Measurements from ENCODE around the gene PTK6.
A peak's percentile ranks its signal among the peaks of the same experiment; 100 is the strongest.

Gene PTK6

DNA sequence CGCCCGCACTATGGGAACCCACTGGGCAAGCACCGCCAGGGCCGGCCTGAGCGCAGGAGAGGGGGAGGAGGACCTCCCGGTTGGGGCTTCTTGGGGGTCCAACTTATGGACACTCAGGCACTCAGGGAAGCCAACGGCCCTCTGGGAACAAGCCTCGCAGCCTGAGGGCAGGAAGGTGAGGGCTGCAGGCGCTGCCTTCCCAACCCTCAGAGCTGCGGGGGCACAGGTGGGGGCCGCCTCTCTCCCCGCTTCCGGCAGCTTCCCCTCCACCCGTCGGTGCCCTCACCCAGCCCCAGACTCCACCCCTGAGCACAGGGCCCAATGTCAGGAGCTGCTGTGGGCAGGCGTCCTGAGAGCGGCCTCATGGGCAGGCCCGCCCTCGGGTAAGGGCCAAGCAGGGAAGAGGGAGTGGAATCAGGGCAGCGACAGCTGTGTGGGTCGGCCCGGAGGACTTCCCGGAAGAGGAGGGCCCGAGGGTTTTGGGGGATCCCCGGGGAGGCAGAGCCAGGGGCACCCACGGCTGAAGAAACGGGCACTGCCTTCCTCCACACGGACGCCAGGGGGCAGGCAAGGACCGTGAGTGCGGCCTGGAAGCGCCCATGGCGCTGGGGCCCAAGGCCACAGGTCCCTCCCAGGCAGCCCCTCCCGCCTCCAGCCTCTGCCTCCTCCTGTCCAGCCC, 488 bp upstream of the PTK6 start (continued):
- TF ChIP-seq ZNF433 (tag by site-specific recombination; IDR thresholded peaks at IDR 0.05; ENCODE audit: low read depth) (no peak), SP3 (tag by site-specific recombination; IDR thresholded peaks at IDR 0.05) (peak; percentile 91), ZNF843 (tag by site-specific recombination; IDR thresholded peaks at IDR 0.05) (peak; percentile 54; the same call in 1 of the 2 replicates), ZNF768 (tag by site-specific recombination; IDR thresholded peaks at IDR 0.05) (no peak), ZNF335 (tag by site-specific recombination; conservative IDR thresholded peaks at IDR 0.05) (peak; percentile 100), ZNF837 (tag by site-specific recombination; IDR thresholded peaks at IDR 0.05) (no peak), ZBTB21 (tag by site-specific recombination; IDR thresholded peaks at IDR 0.05) (no peak), ZNF610 (tag by site-specific recombination; IDR thresholded peaks at IDR 0.05; ENCODE audit: borderline replicate concordance) (no peak; the same call in 1 of the 2 replicates), ZNF626 (tag by site-specific recombination; IDR thresholded peaks at IDR 0.05) (no peak), GLI4 (tag by site-specific recombination; IDR thresholded peaks at IDR 0.05) (no peak), ZNF548 (tag by site-specific recombination; IDR thresholded peaks at IDR 0.05) (no peak), ZNF621 (tag by site-specific recombination; IDR thresholded peaks at IDR 0.05) (no peak), ZNF133 (tag by site-specific recombination; IDR thresholded peaks at IDR 0.05) (no peak)
- TF ChIP-seq, protein P1, sequence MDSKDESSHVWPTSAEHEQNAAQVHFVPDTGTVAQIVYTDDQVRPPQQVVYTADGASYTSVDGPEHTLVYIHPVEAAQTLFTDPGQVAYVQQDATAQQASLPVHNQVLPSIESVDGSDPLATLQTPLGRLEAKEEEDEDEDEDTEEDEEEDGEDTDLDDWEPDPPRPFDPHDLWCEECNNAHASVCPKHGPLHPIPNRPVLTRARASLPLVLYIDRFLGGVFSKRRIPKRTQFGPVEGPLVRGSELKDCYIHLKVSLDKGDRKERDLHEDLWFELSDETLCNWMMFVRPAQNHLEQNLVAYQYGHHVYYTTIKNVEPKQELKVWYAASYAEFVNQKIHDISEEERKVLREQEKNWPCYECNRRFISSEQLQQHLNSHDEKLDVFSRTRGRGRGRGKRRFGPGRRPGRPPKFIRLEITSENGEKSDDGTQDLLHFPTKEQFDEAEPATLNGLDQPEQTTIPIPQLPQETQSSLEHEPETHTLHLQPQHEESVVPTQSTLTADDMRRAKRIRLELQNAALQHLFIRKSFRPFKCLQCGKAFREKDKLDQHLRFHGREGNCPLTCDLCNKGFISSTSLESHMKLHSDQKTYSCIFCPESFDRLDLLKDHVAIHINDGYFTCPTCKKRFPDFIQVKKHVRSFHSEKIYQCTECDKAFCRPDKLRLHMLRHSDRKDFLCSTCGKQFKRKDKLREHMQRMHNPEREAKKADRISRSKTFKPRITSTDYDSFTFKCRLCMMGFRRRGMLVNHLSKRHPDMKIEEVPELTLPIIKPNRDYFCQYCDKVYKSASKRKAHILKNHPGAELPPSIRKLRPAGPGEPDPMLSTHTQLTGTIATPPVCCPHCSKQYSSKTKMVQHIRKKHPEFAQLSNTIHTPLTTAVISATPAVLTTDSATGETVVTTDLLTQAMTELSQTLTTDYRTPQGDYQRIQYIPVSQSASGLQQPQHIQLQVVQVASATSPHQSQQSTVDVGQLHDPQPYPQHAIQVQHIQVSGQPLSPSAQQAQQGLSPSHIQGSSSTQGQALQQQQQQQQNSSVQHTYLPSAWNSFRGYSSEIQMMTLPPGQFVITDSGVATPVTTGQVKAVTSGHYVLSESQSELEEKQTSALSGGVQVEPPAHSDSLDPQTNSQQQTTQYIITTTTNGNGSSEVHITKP (tag by site-specific recombination; IDR thresholded peaks at IDR 0.05): peak; percentile 75
- TF ChIP-seq, protein P2, sequence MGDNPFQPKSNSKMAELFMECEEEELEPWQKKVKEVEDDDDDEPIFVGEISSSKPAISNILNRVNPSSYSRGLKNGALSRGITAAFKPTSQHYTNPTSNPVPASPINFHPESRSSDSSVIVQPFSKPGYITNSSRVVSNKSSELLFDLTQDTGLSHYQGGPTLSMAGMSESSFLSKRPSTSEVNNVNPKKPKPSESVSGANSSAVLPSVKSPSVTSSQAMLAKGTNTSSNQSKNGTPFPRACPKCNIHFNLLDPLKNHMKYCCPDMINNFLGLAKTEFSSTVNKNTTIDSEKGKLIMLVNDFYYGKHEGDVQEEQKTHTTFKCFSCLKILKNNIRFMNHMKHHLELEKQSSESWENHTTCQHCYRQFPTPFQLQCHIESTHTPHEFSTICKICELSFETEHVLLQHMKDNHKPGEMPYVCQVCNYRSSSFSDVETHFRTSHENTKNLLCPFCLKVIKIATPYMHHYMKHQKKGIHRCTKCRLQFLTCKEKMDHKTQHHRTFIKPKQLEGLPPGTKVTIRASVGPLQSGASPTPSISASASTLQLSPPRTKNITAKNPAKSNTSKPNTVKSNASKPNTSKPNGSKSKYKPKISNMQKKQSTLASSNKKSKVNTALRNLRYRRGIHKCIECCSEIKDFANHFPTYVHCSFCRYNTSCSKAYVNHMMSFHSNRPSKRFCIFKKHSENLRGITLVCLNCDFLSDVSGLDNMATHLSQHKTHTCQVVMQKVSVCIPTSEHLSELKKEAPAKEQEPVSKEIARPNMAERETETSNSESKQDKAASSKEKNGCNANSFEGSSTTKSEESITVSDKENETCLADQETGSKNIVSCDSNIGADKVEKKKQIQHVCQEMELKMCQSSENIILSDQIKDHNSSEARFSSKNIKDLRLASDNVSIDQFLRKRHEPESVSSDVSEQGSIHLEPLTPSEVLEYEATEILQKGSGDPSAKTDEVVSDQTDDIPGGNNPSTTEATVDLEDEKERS (tag by site-specific recombination; IDR thresholded peaks at IDR 0.05): no peak
- TF ChIP-seq, protein P3, sequence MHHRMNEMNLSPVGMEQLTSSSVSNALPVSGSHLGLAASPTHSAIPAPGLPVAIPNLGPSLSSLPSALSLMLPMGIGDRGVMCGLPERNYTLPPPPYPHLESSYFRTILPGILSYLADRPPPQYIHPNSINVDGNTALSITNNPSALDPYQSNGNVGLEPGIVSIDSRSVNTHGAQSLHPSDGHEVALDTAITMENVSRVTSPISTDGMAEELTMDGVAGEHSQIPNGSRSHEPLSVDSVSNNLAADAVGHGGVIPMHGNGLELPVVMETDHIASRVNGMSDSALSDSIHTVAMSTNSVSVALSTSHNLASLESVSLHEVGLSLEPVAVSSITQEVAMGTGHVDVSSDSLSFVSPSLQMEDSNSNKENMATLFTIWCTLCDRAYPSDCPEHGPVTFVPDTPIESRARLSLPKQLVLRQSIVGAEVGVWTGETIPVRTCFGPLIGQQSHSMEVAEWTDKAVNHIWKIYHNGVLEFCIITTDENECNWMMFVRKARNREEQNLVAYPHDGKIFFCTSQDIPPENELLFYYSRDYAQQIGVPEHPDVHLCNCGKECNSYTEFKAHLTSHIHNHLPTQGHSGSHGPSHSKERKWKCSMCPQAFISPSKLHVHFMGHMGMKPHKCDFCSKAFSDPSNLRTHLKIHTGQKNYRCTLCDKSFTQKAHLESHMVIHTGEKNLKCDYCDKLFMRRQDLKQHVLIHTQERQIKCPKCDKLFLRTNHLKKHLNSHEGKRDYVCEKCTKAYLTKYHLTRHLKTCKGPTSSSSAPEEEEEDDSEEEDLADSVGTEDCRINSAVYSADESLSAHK (tag by site-specific recombination; IDR thresholded peaks at IDR 0.05): peak; percentile 88

DNA sequence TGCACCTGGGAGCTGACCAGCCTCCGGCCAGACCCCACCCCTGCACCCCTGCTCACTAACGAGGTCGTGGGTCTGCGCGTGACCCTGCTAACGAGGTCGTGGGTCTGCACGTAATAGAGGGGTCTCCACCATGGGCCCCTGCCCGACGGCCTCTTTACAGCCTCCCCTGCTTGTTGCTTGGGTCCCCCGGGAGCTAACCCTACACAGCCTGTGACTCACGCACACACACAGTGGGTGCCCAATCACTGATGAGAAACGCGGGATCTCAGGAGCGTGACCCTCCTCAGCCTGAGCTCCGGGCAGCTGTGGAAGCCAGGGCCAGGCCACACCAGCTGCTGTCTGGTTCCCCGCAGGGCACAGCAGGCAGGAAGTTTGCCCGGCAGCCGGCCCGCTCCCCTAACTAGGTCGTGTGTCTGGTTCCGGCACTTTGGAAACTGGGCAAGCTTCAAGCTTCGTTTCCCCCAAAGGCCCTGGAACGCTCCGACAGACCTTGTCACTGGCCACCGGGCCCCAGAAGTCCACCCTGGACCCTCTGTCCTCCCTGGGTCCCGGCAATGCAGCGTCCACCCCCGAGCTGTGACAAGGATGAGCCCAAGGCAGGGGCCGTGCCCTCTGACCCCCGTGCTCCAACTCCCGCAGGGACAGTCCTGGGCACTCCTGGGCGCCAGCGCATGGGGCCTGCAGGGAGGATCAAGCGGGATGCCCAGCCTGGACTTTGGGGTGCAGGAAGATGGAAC, 767 bp downstream of the PTK6 start:
- POLR2A ChIA-PET: interaction anchor here (1.0 kb wide), 2 partner anchors 15 to 16 kb away, joined by 3 read pairs; partner anchors contain the start of gene PPDPF
- TF ChIP-seq, protein P4, sequence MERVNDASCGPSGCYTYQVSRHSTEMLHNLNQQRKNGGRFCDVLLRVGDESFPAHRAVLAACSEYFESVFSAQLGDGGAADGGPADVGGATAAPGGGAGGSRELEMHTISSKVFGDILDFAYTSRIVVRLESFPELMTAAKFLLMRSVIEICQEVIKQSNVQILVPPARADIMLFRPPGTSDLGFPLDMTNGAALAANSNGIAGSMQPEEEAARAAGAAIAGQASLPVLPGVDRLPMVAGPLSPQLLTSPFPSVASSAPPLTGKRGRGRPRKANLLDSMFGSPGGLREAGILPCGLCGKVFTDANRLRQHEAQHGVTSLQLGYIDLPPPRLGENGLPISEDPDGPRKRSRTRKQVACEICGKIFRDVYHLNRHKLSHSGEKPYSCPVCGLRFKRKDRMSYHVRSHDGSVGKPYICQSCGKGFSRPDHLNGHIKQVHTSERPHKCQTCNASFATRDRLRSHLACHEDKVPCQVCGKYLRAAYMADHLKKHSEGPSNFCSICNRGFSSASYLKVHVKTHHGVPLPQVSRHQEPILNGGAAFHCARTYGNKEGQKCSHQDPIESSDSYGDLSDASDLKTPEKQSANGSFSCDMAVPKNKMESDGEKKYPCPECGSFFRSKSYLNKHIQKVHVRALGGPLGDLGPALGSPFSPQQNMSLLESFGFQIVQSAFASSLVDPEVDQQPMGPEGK (tag by site-specific recombination; IDR thresholded peaks at IDR 0.05): 0 out of 2 replicates have a peak, but pooled peaks have one; percentile 13
- TF ChIP-seq ZNF121 (tag by site-specific recombination; IDR thresholded peaks at IDR 0.05) (0 out of 2 replicates have a peak, but pooled peaks have one; percentile 26), ZXDB (tag by site-specific recombination; IDR thresholded peaks at IDR 0.05) (no peak), MYNN (tag by site-specific recombination; IDR thresholded peaks at IDR 0.05; ENCODE audit: borderline replicate concordance) (no peak), SCRT2 (tag by site-specific recombination; IDR thresholded peaks at IDR 0.05) (0 out of 2 replicates have a peak, but pooled peaks have one; percentile 10), ZIC2 (tag by site-specific recombination; IDR thresholded peaks at IDR 0.05) (peak; percentile 81)

More for the DNA sequence above, 767 bp downstream of the PTK6 start:
- CTCF ChIA-PET: interaction anchor here (0.6 to 2.5 kb wide), 9 partner anchors 13 to 700 kb away, joined by 3 to 9 read pairs (median 3); partner anchors contain the start of genes PRPF6 and SAMD10
- Histone ChIP-seq H3K4me3 (ENCODE audit: low read depth, low read length) (no peak overlapping the region), H3K9me3 (ENCODE audit: control insufficient read depth, insufficient read depth, low read depth, low read length) (no peaks in the 10 kb centered on the region), H3K27ac (ENCODE audit: extremely low read depth, low read depth, low read length) (no peak overlapping the region), H3K4me1 (ENCODE audit: control insufficient read depth, insufficient read depth, low read length) (no peaks in the 10 kb centered on the region), H3K36me3 (ENCODE audit: control insufficient read depth in 2 of 2, insufficient read depth in 1 of 2, low read length in 2 of 2) (no peaks in the 10 kb centered on the region)

Measured in HEK293 (cell line).